ENCODE results near the gene RSRC1. TPM values are rescaled to one million over a fixed set of nuclear protein-coding genes. Genes with fewer than 3 reads are reported as not detected.

RSRC1 gene
- total RNA-seq, 1 donor from 2014 or later = 36.9 TPM

GRCh38 chr3:158350971-158351370, 241.1 kb downstream of the RSRC1 start:
- H3K9me3 Mint-ChIP-seq = no peaks in the 10 kb centered on the region
- DNase-seq (ENCODE audit: low read depth, low spot score) = no peak
- H3K27me3 Mint-ChIP-seq (ENCODE audit: low read depth) = no peaks in the 10 kb centered on the region
- H3K36me3 Mint-ChIP-seq (ENCODE audit: low read depth) = no peaks in the 10 kb centered on the region
- TF ChIP-seq CTCF (conservative IDR thresholded peaks at IDR 0.05) = no peak
- no peaks in the 10 kb centered on the region for H3K4me1 Mint-ChIP-seq
- no peak overlapping the region for H3K4me3 Mint-ChIP-seq
- H3K27ac Mint-ChIP-seq (ENCODE audit: unreplicated experiment) = no peak overlapping the region

- TF ChIP-seq CTCF (conservative IDR thresholded peaks at IDR 0.05) = no peak
- H3K27me3 Mint-ChIP-seq (ENCODE audit: low read depth) = no peaks in the 10 kb centered on the region
- no peak overlapping the region for H3K27ac Mint-ChIP-seq (ENCODE audit: unreplicated experiment)
- no peaks in the 10 kb centered on the region for H3K9me3 Mint-ChIP-seq
- H3K4me3 Mint-ChIP-seq = no peak overlapping the region
- no peak for DNase-seq (ENCODE audit: low read depth, low spot score)
- no peaks in the 10 kb centered on the region for H3K4me1 Mint-ChIP-seq
- H3K36me3 Mint-ChIP-seq (ENCODE audit: low read depth) = no peaks in the 10 kb centered on the region
Observed at GRCh38 chr3:158352551-158352950, 242.7 kb downstream of the RSRC1 start.

GRCh38 chr3:158354713-158355112, 244.8 kb downstream of the RSRC1 start:
- DNase-seq (ENCODE audit: low read depth, low spot score) = no peak
- no peaks in the 10 kb centered on the region for H3K27me3 Mint-ChIP-seq (ENCODE audit: low read depth)
- no peak for TF ChIP-seq CTCF (conservative IDR thresholded peaks at IDR 0.05)
- no peaks in the 10 kb centered on the region for H3K36me3 Mint-ChIP-seq (ENCODE audit: low read depth)
- H3K9me3 Mint-ChIP-seq = no peaks in the 10 kb centered on the region
- no peaks in the 10 kb centered on the region for H3K4me1 Mint-ChIP-seq
- no peak overlapping the region for H3K27ac Mint-ChIP-seq (ENCODE audit: unreplicated experiment)
- no peak overlapping the region for H3K4me3 Mint-ChIP-seq

GRCh38 chr3:158355623-158356588, 246.0 kb downstream of the RSRC1 start:
- no peaks in the 10 kb centered on the region for H3K4me1 Mint-ChIP-seq
- no peak for TF ChIP-seq CTCF (conservative IDR thresholded peaks at IDR 0.05)
- H3K9me3 Mint-ChIP-seq = no peaks in the 10 kb centered on the region
- H3K27me3 Mint-ChIP-seq (ENCODE audit: low read depth) = no peaks in the 10 kb centered on the region
- H3K4me3 Mint-ChIP-seq = no peak overlapping the region
- no peaks in the 10 kb centered on the region for H3K36me3 Mint-ChIP-seq (ENCODE audit: low read depth)
- no peak for DNase-seq (ENCODE audit: low read depth, low spot score)
- no peak overlapping the region for H3K27ac Mint-ChIP-seq (ENCODE audit: unreplicated experiment)

GRCh38 chr3:158359339-158359738, 249.4 kb downstream of the RSRC1 start:
- H3K27ac Mint-ChIP-seq (ENCODE audit: unreplicated experiment) = no peak overlapping the region
- TF ChIP-seq CTCF (conservative IDR thresholded peaks at IDR 0.05) = no peak
- no peaks in the 10 kb centered on the region for H3K27me3 Mint-ChIP-seq (ENCODE audit: low read depth)
- no peaks in the 10 kb centered on the region for H3K9me3 Mint-ChIP-seq
- DNase-seq (ENCODE audit: low read depth, low spot score) = no peak
- H3K4me1 Mint-ChIP-seq = no peaks in the 10 kb centered on the region
- H3K36me3 Mint-ChIP-seq (ENCODE audit: low read depth) = no peaks in the 10 kb centered on the region
- no peak overlapping the region for H3K4me3 Mint-ChIP-seq

All from neural crest cell (in vitro differentiated cells).